DMS114 treated with DMSO at 0.1 percent for 48 hours (cell line): ENCODE measurements around the gene FAM219B.
A peak's percentile ranks its signal among the peaks of the same experiment; 100 is the strongest.
"Not testable (repeated sequence)": the region's sequence is repeated elsewhere in the genome, so short reads cannot be mapped to it uniquely, and the experiment has no call there.

Experiments
- DNase-seq: peaks from one replicate; lab custom pipeline; 2025; ENCODE audit not compliant: unreplicated experiment; lab: John Stamatoyannopoulos, UW

Gene FAM219B, protein sequence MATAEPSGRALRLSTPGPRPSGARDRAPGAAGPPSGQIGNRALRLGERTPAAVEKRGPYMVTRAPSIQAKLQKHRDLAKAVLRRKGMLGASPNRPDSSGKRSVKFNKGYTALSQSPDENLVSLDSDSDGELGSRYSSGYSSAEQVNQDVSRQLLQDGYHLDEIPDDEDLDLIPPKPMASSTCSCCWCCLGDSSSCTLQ

DNA sequence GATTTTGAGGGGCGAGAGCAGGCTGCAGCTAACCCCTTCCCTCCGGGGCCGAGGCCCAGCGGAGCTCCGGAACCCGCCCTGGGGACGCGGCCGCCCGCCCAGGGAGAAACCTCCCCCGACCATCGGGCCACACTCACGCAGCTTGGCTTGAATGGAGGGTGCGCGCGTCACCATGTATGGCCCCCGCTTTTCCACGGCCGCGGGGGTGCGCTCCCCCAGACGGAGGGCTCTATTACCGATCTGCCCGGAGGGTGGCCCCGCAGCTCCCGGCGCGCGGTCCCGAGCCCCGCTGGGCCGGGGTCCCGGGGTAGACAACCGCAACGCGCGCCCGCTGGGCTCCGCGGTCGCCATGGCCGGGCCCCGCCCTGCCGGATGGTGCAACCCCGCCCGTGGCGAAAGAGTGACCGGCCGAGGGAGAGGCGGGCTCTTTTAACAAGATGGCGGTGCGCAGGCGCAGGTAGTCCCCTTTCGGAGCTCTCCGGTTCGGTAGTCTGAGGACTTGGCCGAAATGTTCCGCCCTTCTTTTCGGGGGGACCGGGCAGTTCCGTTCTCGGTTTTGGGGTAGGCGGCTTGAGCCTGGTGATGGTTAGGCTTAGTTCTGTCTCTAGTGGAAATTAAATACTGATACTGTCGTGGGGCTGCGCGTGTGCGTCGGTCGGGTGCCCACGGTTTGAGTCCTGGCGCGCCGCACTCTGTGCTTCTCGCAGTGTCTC lies at the start of gene FAM219B:
Gene FAM219B, minus strand, starts transcription at position 402 of the 713 bp plus-strand sequence. Its CDS starts 51 bp downstream, at position 351.
- peak; percentile 91 for DNase-seq

DNA sequence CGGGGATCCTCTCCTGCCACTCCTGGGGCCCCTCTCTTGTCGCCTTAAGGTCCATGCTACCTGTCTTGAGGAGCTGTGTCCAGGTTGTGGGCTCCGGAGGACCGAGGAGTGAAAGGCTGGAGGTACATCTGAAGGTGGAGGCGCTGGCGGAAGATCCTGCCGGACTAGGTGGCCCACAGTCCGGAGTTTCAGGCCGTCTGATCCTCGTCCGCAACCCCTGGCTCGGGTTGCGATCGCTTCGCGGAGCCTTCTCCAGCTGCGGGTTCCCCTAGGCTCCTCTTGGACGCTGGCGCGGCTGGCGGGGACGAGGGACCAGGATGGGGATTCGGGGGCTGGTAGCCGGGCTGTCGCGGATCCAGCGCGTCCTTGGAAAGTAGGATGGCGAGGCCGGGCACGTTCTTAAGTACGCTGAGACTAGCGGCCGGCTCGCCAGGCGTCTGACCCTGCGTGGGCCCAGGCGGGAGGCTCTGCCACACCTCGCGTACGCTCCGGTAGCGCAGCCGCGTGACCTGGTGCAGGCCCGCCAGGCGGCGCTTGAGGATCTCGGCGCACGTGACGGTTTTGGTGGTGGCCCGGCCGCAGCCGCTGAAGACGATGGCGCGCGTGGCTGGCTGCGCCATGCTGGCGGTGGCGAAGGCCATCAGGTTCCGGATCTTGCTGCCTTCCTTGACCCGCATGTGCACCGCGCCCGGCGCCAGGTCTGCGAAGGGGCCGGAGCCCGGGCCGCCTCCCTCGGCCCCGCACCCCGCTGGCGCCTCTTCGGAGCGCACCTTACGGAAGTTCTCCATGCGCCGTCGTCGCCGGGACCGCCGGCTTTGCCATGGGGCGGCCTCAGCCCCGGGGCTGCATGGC lies 49.4 kb upstream of the FAM219B start:
- DNase-seq, result peak; percentile 75

DNA sequence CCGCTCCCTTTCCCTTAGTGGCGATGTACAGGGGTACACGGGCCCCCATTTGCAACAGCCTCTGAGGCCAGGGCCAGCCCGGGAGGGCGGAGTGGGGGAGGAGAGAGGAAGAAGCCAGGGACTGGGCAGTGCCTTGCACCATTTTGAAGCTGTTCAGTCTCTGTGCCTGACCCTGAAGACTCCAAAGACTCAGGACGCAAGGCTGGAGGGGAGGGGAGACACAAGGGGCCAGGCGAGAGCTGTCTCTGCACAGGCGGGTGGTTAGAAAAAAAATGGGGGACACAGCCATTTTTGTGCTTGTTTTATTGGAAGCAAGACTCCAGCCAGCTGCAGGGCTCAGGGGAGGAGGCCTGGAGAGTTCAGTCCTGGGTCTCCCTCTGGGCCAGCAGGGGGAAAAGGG lies 48.4 kb upstream of the FAM219B start:
- DNase-seq, result no peak

DNA sequence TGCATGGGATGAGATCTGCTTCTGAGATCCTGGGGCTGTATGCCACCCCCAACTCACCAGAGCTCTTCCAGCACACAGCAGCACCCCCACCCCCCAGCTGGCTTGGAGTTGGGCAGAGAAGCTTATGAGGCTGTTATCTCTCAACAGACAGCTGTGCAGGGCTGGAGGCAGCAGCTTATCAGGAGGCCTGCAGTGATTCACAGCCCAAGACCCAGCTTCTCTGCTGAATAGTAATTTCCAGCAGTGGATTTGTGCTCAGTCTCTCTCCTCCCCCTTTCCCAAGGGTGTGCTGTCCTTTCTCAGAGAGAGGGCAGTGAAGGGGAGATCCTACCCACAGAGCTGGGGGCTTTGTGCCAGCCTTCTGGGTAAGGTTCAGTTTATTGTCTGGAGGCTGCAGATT lies 47.9 kb upstream of the FAM219B start:
- no peak for DNase-seq

DNA sequence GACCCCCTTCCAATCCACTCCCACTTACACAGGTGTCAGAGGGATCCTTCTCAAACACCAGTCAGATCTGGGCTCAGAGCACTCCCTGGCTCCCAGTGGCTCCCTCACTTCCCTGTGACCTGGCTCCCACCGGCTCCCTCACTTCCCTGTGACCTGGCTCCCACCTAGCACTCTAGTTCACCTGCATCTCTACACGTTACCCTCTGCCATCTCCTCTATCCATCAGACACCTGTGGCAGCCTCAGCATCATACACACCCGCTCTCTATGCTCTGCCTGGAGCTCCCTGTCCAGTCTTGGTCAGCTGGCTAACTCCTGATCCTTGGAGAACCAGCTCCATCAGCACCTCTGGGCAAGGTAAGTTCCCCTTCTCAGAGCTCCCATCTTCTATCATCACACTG lies 44.4 kb upstream of the FAM219B start:
- DNase-seq, result no peak

DNA sequence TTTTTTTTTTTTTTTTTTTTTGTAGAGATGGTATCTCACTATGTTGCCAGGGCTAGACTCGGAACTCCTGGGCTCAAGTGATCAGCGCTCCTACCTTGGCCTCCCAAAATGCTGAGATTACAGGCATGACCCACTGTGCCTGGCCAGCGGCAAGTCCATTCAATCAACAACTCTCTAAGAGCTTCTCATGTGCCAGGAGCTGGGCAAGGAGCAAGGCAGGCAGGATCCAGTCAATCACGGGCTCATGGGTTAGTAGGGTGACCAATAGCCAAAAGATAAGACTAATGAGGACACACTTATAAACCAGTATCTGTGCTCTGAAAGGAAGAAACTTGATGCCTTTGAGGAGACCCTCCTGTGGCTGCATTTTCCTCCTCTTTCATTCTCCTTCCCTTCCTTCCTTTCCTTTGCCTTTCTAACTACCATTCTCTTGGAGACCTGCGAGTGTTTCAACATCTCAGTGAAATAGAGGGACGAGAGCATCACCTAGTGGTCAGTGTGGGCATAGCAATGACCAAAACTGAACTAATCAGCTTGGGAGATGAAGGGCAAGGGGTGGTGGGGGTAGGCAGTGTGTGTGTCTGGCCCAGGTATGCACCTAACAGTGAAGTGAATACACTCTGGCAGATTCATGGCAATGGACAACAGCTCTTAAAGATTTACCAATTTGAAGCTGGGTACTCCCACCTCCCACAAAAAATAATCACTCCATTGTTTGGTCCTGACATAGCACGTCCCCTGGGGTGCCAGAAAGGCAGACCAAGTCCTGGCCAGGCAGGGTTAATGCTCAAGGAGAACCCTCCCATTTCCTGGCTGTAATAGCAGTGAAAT lies 43.6 kb upstream of the FAM219B start:
- peak; percentile 87 for DNase-seq

DNA sequence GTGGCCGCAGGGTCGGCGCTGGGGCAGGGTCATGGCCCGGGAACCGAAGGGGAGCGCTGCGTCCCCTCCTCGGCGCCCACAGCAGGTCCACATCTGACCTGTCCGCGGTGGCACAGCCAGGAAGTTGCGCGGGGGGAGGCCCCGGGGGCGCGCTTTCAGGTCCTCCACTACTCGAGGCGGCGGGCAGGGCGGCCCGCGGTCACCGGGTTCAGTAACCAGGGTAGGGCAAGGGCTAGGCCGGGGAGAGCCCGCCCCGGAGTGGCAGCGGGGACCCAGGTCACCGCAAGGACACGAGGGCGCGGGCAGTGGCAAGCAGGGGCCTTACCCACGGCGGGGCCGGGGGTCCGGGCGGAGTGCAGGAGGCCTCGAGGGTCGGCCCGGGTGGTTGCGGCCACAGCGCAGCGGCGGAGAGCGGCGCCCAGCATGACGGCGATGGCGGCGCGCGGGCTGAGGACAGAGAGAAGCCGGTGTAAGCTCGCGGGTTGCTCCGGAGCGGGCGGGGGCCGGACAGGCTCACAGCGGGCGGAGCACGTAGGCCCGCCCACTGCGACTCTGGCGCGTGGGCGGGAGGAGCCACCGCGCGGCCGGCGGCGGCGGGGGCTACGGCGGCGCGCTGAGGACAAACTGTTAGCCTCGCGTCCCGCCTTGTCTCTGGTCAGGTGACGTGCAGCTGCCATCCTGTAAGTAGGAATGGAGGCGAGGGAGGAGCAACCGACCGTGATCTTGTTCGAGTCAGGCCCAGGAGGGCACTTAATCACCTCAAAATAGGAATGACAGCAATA lies 31.1 kb upstream of the FAM219B start, which contains the start of gene COX5A:
Gene COX5A, minus strand, starts transcription at position 484 of the 782 bp plus-strand sequence. Its CDS starts 59 bp downstream, at position 425.
- DNase-seq, result peak; percentile 93

DNA sequence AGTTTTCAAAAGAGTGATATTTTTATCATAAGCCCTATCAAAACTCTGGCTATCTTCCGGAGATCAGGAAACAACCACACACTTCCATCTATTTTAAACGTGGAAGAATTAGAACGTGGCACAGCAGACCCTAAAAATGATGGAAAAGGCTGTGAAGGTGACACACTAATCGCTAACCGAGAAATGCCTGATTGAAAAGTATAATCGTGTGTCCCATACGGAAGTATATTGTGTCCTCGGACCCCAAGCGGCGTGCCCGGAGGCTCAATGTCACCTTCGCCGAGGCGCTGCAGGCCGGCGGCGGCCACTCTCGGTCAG lies 30.6 kb upstream of the FAM219B start:
- no peak for DNase-seq

DNA sequence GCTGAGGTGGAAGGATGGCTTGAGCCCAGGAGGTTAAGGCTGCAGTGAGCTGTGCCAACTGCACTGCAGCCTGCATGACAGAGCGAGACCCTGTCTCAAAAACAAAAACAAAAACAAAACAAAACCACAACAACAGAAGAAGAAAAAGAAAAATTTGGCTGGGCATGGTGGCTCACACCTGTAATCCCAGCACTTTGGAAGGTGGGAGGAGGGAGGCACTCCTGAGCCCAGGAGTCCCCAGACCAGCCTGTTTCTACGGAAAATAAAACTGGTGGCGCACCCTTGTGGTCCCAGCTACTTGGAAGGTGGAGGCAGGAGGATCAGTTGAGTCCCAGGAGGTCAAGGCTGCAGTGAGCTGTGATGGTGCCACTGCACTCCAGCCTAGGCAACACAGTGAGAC lies 28.5 kb upstream of the FAM219B start:
- not testable (repeated sequence) for DNase-seq

DNA sequence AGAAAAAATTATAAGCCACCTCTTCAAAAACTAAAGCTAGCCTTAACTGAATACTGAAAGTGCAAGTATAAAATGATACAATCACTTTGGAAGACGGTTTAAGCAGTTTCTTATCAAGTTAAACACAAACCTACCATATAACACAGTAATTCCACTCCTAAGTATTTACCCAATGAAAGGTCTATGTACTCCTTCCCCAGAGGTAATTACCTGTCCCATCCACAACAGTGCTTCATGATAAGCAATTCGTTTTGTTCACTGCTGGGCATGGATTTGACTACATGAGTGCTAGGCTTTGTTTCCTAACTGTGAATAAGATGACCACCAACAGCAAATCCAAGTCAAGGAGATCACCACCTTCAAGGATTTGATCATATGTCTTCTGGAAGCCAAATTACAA lies 26.9 kb upstream of the FAM219B start:
- no peak for DNase-seq

DNA sequence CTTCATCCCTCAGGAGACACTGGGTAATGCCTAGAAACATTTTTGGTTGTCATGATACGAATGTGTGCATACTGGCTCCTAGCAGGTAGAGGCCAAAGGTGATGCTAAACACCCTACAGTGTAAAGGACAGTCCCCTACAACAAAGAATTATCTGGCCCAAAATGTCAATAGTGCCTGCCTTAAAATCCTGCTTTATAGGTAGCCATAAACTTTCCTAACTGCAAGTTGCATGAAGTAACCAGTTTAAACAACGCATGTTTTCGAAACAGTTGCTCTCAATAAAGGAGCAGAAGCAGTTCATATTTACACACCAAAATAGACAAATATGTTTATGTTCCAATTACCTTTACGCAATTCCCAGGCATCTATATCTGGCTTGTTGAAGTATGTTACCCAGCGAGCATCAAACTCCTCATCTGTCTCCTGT lies 22.1 kb upstream of the FAM219B start:
- no peak for DNase-seq

DNA sequence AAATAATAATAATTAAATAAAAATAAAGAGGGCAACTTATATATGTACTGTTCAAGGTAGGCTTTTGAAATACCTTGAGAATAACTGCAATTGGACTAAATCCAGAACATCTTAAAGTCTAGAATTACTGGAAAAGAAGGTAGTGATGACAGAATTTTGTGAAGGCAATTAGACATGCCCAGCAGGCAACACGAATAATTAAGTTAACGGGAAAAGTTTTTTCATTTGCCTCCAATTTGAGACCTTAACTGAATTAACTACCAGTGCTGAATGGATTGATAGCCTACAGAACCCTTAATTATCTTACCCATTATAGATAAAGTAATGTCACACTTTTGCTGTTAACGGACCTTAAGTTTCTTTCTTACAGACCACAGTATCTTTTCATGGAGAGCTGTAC lies 17.9 kb upstream of the FAM219B start:
- no peak for DNase-seq

DNA sequence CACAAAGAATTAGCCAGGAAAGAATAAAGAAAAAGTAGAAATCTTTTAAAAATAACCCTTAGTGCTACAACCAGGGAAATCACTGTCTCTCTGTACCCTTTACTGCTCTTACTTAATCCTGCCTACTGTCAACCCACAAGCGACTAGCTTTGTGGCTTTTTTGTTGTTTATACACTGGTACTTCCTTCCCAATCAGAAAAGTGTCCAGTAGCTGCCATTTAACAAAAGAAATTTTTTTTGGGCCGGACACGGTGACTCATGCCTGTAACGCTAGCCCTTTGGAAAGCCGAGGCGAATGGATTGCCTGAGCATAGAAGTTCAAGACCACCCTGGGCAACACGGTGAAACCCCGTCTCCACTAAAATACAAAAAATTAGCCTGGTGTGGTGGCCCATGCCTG lies 13.8 kb upstream of the FAM219B start:
- no peak for DNase-seq

DNA sequence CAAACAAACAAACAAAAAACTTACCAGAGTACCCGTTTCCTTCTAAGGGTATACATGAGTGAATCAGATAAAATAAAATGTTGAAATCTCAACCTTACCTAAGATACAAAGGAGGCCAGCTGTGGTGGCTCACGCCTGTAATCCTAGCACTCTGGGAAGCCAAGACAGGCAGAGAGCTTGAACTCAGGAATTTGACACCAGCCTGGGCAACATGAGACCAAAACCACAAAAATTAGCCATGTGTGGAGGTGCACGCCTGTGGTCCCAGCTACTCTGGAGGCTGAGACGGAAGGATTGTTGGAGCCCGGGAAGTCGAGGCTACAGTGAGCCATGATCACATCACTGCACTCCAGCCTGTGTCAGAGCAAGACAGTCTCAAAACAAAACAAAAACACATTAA lies 11.0 kb upstream of the FAM219B start:
- DNase-seq, result no peak

DNA sequence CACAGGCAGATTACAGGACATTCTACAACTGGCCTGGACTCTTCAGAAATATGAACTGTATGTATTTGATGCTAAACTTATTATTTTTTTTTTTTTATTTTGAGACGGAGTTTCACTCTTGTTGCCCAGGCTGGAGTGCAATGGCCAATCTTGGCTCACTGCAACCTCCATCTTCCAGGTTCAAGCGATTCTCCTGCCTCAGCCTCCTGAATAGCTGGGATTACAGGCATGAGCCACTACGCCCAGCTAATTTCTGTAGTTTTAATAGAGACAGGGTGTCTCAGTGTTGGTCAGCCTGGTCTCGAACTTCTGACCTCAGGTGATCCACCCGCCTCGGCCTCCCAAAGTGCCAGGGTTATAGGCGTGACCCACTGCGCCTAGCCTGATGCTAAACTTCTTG lies 7.1 kb upstream of the FAM219B start:
- not testable (repeated sequence) for DNase-seq

DNA sequence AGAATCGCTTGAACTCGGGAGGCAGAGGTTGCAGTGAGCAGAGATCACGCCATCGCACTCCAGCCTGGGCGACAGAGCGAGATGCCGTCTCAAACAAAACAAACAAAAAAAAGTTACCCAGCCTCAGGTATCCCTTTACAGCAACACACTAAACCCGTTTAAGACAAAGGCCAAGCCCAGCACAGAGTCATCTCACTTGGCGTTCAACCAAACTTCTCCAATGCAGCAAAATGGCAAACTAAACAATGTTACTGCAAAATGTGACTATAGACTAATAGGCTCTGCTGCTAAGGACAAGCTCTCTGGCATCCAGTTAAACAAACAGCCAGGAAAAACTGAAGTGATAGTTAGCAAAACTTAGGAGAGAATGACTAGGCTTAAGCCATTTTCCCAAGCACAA lies 6.4 kb upstream of the FAM219B start:
- DNase-seq, result no peak

DNA sequence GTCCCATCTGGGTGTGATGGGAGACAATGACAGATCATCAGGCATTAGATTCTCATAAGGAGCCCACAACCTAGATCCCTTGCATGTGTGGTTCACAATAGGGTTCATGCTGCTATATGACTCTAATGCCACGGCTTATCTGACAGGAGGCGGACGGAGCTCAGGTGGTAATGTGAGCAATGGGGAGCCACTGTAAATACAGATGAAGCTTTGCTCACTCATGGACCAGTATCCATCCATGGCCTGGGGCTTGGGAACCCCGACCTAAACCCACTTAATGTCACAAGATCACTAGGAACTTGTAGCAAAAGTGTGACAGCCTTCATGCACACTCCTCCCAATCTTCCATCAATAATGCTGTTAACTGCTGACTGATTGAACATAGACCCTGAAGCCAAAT lies 2.0 kb upstream of the FAM219B start:
- no peak for DNase-seq

DNA sequence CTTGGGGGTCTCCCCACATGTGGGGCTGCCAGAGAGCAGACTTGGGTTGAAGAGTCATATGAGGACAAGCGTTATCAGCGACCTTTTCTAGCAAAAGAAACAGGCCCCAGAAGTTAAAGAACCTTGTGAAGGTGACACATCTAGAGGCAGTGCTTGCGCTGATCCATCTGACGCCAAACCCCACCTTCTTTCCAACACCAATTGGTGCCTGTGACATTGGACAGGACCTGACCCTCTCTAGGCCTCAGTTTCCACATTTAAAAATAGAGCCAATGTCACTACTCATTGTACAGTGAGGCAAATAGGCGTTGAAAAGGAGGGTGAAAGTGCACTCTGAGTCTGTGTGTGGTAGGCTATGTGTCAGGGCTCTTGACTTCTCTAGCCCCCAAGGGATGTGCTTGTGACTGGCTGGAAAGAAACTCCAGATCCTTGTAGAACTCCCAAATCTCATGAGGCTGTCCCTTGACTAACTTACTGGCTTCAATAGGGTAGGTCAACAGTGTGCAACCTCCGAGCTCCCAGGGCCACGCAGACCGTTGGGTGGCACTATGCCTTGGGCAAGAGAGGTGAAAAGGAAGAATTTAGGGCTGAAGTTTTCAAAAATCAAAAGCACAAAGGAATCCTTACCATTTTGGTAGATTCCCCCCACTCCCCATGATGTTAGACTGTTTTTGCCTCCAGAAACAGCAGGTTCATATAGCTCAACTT lies 666 bp upstream of the FAM219B start:
- DNase-seq, result peak; percentile 46

DNA sequence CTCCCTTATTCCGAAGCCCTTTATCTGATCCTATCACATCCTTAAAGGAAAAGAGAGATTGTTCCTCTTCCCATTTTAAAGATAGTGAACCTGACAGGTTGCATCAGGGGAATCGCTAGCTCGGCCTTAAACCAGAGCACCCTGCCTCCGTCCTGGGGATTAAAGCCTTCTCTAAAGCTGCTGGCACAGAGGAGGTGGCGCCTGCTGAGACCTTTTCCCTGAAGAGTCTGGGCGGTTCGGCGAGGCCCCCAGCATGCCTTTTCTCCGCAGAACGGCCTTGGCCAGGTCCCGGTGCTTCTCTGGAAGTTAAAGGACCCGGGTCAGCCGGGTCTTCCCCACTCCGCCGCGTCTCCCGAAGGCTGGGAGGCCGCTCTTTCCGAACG lies 593 bp downstream of the FAM219B start:
- DNase-seq, result no peak
